IPS DF 19.7 (cell line): Measurements from ENCODE around the gene NECTIN1.

ENCODE experiments used
- DNase-seq: peaks from one replicate; pipeline ENCODE4 v3.0.0-alpha.2; 2013; ENCODE audit warnings: low read depth, low spot score

The NECTIN1 gene

DNA sequence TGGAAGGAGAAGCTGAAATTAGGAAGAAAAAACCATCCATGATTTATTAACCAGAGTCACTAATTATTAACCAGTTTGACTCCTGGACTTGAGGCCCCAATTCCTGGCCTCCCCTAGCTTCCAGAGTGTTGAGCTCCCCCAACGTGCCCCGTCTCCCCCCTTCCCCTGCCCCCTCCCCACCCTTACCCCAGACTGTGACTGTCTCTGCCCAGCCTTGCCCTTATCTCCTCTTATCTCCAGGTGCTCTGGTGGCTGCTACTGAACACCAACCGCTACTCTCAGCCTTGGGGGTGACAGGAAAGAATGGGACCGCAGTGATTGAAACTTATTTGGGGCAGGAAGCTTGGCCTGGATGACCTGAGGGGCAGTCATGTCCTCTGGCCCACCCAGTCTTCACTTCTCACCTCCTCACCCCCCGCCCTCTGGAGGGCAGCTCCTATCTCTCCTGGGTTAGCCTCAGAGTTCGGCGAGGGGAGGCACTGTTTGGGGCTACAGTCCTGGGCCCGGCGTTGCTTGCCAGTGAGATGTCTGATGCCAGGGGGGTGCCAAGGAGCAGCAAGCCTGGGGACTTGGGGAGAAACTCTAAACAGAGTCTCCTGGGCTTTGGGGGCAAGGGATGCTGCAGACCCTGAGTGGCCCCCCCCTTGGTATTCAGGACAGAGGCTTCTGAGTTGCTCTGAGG lies 15.5 kb downstream of the NECTIN1 start:
- no peak for DNase-seq

DNA sequence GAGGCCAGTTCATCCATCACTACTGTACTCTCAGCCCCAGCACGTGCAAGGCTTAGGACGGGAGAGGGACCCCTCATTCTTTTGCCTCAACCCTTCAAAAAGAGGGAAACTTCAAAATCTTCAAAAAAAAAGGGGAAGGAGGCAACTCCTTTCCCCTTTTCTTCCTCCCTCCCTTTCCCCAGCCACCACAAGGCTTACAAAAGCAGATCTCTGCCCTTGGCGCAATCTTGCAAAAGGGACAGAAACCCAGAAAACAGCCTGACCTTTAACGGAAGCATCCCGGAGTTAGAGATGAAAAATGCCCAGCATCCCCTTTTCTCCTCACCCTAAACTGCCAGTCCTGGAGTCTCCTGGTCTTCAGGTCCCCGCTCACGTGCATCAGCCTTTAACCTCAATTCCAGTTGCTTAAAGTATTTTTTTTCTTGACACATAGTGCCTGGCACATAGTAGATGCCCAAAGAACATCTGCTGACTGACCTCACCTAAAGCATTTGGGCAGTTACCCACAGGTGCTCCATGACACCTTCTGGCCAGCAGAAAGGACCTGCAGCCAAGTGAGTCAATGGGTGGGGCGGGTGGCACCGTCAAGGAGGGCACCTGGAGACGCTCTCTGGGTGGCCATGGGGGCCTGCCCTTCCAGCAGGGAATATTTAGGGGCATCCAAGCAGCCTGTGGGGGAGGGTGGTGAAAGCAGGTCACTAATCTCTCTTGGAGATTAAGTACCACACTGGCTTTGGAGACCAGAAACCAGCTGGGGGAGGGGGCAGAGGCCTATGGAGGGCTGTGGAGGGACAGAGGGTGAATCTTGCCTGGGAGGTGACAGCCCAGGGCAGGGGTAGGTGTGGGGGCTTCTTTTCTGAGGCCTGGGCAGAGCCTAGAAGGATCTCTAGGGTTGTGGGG lies 16.3 kb downstream of the NECTIN1 start:
- DNase-seq: no peak

DNA sequence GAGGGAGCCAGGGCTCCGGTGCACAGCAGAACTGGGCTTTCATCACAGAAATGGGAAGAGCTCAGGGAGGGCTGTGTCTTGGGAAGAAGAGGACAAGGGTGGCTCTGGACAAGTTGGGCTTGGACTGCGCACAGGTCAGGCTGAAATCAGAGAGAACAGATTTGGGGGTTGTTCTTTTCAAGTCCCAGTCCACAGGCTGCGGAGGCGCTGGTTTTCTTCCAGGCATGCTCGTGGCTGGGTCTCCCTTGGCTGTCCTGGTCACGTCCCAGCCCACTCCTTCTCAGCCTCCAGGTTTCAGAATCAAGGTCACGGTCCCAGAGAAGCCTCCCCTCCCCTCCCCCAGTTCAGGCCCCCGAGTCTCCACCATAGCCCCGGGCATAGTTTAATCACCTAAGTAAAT lies 17.0 kb downstream of the NECTIN1 start:
- no peak for DNase-seq

DNA sequence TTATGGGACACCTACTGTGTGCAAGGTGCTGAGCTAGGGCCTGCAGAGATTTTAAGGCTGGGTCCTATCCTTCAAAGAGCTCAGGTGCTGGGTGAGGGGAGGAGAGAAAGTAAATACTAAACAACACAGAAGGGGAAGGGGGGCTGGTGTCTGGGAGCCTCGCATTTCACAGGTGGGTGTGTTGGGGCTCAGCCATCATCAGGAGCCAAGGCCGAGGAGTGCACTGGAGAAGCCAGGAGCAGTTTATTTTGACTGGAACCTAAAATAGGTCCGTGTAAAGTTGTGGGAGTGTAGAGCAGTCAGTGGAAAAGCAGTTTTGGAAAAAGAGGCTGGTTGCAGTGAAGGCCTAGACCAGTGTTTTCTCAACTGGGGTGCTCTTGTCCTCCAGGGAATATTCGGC lies 17.5 kb downstream of the NECTIN1 start:
- DNase-seq: no peak

DNA sequence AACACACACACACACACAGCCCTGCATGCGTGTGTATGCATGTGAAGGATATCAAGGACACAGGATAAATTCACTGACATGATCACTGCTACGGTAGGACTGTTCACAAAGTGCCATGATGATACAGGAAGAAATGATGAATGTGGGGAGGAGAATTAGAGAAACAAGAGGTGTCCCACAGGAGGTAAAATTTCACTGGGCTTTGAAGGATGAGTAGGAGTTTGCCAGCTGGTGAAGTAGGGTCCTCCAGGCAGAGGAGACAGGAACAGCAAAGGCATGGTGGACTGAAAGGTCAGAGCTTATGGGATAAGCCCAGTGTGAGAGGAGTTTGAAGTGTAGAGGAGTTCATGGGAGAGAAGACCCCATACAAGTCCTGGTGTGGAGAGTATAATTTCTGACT lies 18.6 kb downstream of the NECTIN1 start:
- DNase-seq: no peak

DNA sequence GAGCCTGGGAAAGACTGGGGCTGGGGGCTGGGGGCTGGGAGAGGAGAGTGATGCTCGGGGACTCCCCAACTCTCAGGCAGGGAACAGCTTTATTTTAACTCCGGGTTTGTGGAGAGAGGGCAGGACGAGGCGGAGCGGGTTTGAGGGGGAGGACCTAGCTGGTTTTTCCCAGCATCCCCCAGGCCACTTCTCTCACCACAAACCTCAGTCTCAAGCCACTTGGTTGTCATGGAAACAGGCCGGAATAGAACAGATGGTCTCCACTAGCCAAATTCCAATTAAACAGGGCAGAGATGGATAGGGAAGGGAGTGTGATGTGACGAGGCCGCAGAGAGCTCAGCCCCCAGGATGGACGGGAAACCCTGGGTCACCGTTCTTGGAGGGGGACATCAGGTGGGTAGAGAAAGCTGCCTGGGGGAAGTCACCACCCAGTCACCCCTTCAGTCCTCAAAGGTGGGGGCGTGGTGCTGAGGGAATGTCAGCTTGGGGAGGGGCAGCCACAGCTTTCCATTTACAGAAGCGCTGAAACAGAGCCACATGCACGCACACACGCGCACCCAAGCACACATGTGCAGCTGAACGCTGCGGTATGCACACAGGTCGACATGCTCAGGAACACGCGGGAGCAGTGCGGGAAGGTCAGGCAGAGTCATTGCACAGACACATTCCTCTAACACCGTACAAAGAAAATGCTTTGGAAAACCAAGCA lies 19.2 kb downstream of the NECTIN1 start:
- DNase-seq: peak; percentile 67

DNA sequence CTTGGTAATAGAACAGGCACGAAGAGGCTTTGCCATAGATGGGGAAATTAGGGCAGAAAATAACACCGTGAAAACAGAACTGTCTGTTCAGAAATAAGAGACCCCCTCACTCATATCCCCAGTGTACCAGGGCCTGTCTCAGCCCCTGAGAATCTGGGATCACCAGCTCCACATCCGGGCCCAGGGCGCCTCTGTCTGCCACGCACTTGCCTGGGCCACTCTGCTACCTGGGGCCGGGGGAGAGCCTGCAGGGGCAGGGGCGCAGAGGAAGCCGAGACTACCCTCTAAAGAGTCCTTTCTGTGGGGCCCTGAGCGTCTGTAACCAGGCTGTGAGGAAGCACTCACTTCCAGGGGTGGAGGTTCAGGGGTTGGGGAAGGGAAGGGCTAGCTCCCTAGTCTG lies 19.8 kb downstream of the NECTIN1 start:
- DNase-seq: no peak

DNA sequence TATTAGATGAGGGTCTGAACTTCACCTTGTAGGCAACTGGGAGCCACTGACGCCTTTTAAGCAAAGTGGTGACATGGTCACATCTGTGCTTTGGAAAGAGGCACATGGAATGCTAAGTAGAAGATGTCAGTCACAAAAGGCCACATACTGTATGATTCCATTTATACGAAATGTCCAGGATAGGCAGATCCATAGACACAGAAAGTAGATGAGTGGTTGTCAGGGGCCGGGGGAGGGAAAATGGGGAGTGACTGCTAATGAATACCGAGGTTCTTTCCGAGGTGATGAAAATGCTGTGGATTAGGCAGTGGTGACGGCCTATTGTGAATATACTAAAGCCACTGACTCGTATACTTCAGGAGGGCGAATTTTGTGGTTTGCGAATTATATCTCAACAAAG lies 20.6 kb downstream of the NECTIN1 start:
- DNase-seq: no peak

DNA sequence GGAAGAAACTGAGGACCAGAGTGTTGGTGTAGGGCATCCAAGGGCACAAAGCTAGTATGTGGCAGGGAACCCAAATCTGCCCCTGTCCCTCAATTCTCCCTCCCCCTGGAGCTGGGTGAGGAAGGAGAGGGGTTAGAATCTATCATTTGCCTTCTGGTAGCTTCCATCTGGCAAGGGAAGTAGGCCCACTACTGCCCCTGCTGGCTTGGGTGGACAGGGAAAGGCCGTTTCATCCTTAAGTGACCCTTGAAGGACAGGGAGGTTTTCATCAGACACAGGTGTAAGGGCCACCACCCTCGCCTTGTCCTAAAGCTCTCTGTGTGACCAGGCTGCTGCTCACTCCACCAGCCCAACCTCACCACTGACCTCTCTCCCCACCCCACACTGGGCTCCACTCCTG lies 22.1 kb downstream of the NECTIN1 start:
- no peak for DNase-seq

DNA sequence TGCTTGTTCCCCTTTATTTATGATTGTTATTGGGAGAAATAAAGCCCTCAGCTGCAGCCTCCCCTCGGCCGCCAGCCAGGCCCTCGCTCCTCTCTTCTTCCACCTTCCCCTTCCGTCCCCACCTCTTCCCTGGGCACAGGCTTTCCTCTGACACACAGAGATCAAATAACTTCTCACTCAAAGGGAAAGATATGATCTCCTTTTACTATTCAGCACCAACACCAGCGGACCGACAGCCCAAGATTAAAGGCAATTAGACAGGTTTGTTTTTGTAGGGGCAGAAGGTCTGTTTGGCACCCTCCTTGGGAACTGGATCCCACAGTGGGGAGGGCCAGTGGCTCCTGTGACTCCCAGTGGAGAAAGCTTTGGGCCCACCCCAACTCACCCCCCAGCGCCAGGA lies 23.0 kb downstream of the NECTIN1 start:
- DNase-seq: no peak

DNA sequence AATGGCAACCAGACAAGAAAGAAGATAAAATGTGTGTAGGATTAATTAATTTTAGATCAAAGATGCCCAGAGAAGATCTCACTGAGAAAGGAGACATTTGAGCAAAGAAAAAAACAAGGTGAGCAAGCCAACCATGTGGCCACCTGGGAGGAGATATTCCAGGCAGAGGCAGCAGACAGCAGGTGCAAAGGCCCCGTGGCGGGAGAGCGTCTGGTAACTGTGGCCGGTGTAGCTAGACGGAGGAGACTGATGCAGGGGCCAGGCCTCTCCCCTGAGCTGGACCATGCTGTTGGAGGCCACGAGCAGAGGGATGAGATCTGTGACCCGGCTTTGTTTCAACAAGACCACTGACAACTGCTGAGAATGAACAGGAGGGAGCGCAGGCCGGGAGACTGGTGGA lies 23.6 kb downstream of the NECTIN1 start:
- no peak for DNase-seq

DNA sequence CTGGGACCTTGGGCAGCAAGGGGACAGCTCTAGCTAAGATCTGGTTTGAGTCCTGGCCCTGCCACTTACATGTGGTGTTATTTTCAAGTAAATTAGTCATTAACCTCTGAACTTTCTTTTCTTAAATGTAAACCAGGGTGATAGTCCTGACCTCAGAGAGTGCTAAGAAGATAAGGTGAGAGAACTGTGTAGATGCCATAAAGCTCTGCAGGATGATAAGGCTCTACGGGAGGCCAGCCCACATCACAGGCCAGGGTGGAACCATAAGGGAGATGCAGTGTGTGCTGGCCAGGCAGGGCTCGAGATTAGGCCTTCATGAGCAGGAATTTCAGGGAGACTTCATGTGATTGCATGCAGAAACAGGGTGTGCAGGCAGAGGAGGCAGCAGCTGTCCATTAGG lies 24.2 kb downstream of the NECTIN1 start:
- no peak for DNase-seq

DNA sequence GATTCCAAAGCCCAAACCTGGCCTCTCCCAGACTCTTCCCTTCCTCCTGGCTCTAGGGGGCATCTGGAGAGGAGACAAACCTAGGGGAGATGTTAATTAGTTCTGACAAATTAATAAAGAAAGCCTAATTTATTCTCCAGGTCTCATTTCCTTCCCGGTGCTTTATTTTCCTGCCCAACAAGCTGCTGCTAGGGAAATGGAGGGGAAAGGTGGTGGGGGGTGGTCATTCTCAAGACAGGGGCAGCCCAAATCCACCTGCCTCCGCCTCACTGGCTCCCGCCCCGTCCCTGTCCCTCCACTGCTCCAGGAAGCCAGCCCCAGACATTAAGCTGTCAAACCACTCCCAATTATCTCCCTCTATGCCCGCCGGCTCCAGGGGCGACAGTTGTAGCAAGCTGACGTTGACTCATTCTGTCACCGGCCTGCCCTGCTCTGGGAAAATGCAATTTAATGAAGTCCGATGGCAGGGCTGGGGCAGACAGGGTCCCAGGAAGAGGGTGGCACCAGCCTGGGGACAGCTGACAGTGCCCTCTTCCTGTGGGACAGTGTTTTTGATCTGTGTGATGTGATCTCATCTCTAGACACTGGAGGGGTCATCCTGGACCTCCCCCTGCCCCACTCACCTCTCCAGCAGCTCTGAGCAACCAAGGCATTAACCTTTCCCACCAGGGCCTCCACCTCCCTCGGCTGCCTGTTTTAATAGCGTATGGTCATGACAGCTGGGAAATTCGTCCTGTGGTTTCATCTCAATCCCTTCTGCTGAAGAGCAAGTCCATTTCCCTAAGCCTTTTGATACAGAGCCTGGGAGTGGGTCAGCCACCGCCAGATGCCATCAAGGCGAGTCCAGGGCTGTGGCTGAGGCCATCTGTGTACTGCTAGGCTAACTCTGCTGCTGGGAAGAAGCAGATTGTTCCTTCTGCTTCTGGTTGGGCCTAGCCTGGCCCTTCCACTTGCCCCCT lies 27.1 kb downstream of the NECTIN1 start:
- no peak for DNase-seq

DNA sequence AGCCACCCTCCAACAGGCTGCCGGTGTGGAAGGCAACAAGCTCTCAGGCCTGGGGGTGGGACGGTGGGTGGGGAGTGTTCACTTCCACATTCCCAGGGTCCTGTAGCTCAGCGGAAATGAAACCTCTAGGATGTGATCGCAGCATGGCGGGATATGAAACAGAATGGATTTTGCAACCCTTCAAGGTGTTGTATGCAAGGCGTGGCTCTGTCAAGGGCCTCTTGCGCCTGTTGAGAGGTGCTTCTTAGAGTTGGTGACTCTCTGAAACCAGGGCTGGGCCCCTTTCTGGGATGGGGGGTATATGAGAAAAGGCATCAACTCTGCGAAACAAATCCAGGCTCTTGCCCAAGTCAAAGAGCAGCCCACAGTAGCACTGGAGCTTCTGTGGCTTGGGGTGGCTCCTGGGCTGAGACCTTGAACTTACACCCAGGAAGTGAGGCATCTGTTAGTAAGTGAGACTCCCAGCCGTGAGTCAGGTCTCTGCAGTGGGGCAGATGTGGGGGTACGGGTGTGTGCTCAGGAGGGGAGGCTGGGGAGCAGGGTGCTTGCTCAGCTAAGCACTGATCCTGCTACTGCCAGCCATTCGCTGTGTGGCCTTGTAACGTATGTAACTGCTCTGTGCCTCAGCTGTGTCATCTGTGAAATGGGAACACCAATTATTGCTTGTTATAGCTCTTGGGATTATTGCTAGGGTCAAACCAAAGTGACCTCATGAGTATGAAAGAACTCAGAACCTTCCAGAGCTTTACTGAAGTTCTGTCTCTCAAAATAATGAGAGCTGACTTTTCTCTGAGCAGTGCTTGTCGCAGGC lies 28.3 kb downstream of the NECTIN1 start:
- no peak for DNase-seq

DNA sequence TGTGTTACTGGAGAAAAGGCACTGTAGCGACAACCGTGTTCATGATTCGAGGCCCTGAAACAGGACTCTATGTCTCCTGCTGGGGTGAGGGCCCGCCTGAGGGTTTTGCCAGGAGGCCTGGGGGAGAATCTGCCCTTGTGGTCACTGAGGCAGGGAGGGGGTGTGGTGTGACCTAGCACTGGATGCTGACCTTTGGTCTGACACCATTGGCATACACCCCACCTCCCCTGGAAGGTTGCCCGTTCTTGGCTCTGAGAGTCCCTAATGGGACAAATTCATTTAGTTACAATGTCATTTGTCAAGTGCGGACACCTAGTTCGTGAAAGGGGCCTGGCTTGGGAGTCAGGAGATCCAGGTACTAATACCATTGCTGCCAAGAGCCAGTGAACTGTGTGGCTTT lies 29.0 kb downstream of the NECTIN1 start:
- no peak for DNase-seq

DNA sequence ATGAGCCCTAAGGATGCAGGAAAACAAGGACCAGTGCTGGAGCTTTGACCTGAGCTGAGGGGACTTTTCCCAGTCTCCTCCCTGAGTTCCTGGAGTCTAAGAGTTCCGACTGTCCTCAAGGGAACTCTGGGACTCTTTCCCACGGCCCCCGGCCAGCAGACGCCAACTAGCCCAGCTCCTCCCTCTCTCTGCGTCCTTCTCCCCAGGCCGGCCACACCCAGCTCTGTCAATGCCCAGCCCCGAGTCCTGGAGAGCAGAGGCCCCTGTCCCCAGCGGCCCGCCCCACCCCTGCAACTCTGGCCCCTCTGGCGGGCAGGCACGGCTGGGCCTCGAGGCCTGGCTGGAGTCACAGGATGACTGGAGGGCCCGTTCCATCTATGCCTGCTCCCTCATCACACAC lies 29.8 kb downstream of the NECTIN1 start:
- DNase-seq: no peak

DNA sequence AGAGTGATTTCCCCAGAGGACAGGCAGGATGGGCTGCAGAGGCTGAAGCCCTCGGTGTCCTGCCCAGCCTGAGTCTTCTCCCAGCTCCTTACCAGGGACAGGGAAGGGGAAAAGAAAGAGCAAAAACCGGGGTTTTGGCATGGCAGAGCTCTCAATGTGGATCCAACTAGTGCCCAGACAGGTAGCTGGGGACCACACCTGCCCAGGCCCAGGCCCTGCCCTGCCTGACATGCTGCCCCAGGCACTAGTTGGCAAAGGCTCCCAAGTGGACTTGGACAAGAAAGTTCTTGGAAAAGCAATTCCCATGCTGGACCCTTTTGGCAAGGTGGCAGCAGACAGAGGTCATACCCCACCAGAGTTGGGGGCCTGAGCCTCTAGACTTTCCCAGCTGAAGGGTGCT lies 31.1 kb downstream of the NECTIN1 start:
- DNase-seq: no peak

DNA sequence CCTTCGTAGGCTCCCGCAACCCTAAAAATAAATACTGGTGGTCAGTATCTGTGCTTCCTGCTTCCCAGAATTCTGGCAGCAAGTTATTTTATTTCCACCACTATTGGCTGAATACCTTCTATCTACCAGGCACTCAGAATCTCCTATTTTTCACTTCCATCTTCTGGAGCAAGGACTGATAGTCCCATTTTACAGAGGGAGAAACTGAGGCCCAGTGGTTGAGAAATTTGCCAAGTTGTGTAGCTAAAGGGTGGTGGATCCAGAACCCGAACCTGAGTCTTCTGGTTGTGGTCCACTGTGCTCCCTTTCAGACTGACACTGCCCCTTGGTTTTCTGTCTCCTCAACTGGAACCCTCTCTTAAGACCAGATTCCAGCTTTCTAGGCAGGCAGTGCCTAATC lies 31.6 kb downstream of the NECTIN1 start:
- no peak for DNase-seq

DNA sequence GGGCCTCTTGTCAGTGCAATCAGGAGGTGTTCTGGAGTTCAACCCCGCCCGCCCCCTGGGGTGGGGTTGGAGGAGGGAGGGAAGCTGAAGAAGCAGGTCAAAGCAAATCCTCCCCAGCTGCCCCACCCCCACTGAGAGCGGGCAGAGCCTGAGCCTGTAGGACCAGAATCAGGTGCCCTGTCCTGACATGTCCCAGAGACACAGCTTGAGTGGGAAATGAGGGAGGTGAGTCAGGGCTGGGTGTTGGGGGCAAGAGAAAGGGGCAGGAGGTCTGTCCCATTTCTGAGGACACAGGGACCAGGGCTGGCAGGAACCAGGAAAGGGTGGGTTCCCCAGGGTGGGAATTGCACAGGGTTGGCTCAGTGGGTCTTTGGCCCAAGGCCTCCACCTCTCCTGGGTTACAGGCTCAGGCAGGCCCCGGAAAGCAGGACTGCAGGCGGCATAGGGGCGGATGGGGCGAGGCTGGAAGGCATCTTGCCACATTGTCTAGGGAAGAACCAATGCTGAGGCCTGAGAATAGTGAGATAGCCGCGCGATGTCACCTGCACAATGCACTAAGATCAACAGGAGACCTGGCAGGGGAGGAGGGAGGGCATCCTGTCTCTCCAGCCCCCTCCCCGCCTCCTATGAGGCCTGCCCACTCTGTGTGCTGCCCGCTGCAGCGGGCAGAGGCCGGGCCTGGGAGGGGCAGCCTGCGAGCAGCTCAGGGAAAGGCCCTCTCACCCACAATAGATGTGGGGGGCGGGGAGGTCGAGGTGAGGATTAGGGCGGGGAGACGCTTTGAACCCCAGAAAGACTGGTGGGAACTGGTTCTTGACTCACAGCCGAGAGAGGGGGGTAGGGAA lies 32.4 kb downstream of the NECTIN1 start:
- no peak for DNase-seq

DNA sequence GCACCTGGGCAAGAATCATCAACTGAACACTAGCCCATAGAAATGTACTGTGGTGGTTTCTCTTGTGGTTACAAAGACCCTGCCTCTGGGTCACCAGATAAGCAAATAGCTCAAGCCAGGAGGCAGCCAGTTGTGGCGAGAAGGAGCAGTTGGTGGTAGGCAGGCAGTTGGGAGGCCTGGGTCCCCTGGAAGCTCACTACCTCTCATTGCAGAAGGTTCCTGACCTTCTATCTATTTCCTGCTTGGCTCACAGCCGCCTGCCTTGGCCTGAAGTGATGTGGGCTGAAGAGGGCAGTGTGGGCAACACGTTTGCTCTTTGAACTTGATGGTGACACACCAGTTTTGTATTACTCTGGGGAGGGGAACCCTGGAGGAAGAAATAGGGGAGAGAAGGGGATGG lies 34.7 kb downstream of the NECTIN1 start:
- no peak for DNase-seq
